ENCODE results near the gene TPSG1.
"Not testable (repeated sequence)": the region's sequence is repeated elsewhere in the genome, so short reads cannot be mapped to it uniquely, and the experiment has no call there.

TPSG1 gene

GRCh38 chr16:1247903-1248537 is 23.0 kb upstream of the TPSG1 start:
- not testable (repeated sequence) for H3K4me3 ChIP-seq (ENCODE audit: low read depth, low read length, poor library complexity, severe bottlenecking); H2AFZ ChIP-seq (ENCODE audit: low read length); H3F3A ChIP-seq (ENCODE audit: insufficient read depth, low read length); H3K9ac ChIP-seq (ENCODE audit: low read length); H3K79me2 ChIP-seq (ENCODE audit: insufficient read depth, low read length); H3K27ac ChIP-seq (ENCODE audit: low read depth, low read length, poor library complexity, severe bottlenecking); H3K9me3 ChIP-seq (ENCODE audit: low read length); H3K27me3 ChIP-seq (ENCODE audit: insufficient read depth, low read length); H3K9me2 ChIP-seq (ENCODE audit: low read depth, low read length); H4K20me1 ChIP-seq (ENCODE audit: insufficient read depth, low read length); H3K4me1 ChIP-seq (ENCODE audit: insufficient read depth, low read length, severe bottlenecking); H3K36me3 ChIP-seq (ENCODE audit: insufficient read depth, low read length); H3K4me2 ChIP-seq (ENCODE audit: low read length)

DNA sequence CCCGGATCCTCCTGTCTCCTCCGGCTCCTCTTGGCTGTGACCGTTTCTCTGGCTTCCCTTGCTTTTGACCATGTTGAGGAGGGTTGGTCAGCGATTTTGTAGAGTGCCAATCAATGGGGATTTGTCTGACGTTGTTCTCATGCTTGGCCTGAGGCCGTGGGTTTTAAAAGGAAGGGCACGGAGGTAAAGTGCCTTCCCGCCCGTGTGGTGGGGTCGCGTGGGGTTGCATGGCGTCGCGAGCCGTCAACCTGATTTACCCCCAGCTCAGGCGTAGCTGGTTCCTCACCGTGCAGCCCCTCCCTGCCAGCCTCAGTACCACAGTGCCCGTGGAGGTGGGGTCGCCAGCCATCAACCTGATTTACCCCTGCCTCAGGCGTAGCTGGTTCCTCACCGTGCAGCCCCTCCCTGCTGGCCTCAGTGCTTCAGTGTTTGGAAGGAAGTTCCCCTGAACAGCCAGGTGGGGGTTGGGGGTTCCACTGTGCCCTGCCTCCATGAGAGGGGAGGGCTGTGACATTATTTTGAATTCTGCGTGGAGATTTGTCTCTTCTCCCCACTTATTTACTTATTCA is 20.5 kb upstream of the TPSG1 start:
- no peak overlapping the region for H3K27ac ChIP-seq (ENCODE audit: low read depth, low read length, poor library complexity, severe bottlenecking)
- no peaks in the 10 kb centered on the region for H4K20me1 ChIP-seq (ENCODE audit: insufficient read depth, low read length)
- H3K4me3 ChIP-seq (ENCODE audit: low read depth, low read length, poor library complexity, severe bottlenecking) = no peak overlapping the region
- H3F3A ChIP-seq (ENCODE audit: insufficient read depth, low read length) = no peaks in the 10 kb centered on the region
- no peaks in the 10 kb centered on the region for H3K9me2 ChIP-seq (ENCODE audit: low read depth, low read length)
- no peaks in the 10 kb centered on the region; the same call in 1 of the 2 replicates for H3K27me3 ChIP-seq (ENCODE audit: insufficient read depth, low read length)
- no peaks in the 10 kb centered on the region for H3K79me2 ChIP-seq (ENCODE audit: insufficient read depth, low read length)
- no peaks in the 10 kb centered on the region for H3K4me1 ChIP-seq (ENCODE audit: insufficient read depth, low read length, severe bottlenecking)
- no peak overlapping the region for H2AFZ ChIP-seq (ENCODE audit: low read length)
- no peak overlapping the region for H3K4me2 ChIP-seq (ENCODE audit: low read length)
- no peak overlapping the region for H3K9ac ChIP-seq (ENCODE audit: low read length)
- no peak for TF ChIP-seq EZH2 (IDR thresholded peaks at IDR 0.05; ENCODE audit: borderline replicate concordance, low read length)
- TF ChIP-seq, protein P1, sequence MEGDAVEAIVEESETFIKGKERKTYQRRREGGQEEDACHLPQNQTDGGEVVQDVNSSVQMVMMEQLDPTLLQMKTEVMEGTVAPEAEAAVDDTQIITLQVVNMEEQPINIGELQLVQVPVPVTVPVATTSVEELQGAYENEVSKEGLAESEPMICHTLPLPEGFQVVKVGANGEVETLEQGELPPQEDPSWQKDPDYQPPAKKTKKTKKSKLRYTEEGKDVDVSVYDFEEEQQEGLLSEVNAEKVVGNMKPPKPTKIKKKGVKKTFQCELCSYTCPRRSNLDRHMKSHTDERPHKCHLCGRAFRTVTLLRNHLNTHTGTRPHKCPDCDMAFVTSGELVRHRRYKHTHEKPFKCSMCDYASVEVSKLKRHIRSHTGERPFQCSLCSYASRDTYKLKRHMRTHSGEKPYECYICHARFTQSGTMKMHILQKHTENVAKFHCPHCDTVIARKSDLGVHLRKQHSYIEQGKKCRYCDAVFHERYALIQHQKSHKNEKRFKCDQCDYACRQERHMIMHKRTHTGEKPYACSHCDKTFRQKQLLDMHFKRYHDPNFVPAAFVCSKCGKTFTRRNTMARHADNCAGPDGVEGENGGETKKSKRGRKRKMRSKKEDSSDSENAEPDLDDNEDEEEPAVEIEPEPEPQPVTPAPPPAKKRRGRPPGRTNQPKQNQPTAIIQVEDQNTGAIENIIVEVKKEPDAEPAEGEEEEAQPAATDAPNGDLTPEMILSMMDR (IDR thresholded peaks at IDR 0.05; ENCODE audit: low read length) = no peak
- no peaks in the 10 kb centered on the region for H3K9me3 ChIP-seq (ENCODE audit: low read length)
- H3K36me3 ChIP-seq (ENCODE audit: insufficient read depth, low read length) = no peaks in the 10 kb centered on the region

DNA sequence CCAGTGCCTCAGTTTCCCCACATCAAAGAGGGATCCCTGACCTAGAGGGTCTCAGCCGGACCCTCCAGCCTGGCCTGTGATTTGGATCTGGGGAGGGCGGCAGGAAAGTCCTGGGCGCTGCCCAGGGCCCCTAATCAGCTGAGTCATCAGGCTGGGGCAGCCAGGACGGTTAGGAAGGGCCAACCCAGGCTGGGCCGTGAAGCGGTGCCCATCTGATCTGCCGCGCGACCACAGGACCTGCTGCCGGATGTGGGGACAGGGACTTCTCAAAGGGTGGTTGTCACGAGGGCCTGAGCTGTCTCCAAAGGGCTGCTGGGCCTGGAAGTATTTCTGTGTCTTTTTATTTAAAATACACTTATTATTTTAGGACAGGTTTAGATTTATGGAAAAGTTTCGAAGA is 19.8 kb upstream of the TPSG1 start:
- Histone ChIP-seq H2AFZ (ENCODE audit: low read length) (no peak overlapping the region), H3F3A (ENCODE audit: insufficient read depth, low read length) (no peaks in the 10 kb centered on the region), H3K9ac (ENCODE audit: low read length) (no peak overlapping the region), H3K4me3 (ENCODE audit: low read depth, low read length, poor library complexity, severe bottlenecking) (no peak overlapping the region), H3K4me2 (ENCODE audit: low read length) (no peak overlapping the region), H3K4me1 (ENCODE audit: insufficient read depth, low read length, severe bottlenecking) (no peaks in the 10 kb centered on the region), H3K9me2 (ENCODE audit: low read depth, low read length) (no peaks in the 10 kb centered on the region), H3K79me2 (ENCODE audit: insufficient read depth, low read length) (no peaks in the 10 kb centered on the region), H4K20me1 (ENCODE audit: insufficient read depth, low read length) (no peaks in the 10 kb centered on the region), H3K9me3 (ENCODE audit: low read length) (no peaks in the 10 kb centered on the region), H3K27me3 (ENCODE audit: insufficient read depth, low read length) (no peaks in the 10 kb centered on the region; the same call in 1 of the 2 replicates), H3K27ac (ENCODE audit: low read depth, low read length, poor library complexity, severe bottlenecking) (no peak overlapping the region), H3K36me3 (ENCODE audit: insufficient read depth, low read length) (no peaks in the 10 kb centered on the region)
- no peak for TF ChIP-seq EZH2 (IDR thresholded peaks at IDR 0.05; ENCODE audit: borderline replicate concordance, low read length)
- TF ChIP-seq, protein P1 (IDR thresholded peaks at IDR 0.05; ENCODE audit: low read length) = no peak

DNA sequence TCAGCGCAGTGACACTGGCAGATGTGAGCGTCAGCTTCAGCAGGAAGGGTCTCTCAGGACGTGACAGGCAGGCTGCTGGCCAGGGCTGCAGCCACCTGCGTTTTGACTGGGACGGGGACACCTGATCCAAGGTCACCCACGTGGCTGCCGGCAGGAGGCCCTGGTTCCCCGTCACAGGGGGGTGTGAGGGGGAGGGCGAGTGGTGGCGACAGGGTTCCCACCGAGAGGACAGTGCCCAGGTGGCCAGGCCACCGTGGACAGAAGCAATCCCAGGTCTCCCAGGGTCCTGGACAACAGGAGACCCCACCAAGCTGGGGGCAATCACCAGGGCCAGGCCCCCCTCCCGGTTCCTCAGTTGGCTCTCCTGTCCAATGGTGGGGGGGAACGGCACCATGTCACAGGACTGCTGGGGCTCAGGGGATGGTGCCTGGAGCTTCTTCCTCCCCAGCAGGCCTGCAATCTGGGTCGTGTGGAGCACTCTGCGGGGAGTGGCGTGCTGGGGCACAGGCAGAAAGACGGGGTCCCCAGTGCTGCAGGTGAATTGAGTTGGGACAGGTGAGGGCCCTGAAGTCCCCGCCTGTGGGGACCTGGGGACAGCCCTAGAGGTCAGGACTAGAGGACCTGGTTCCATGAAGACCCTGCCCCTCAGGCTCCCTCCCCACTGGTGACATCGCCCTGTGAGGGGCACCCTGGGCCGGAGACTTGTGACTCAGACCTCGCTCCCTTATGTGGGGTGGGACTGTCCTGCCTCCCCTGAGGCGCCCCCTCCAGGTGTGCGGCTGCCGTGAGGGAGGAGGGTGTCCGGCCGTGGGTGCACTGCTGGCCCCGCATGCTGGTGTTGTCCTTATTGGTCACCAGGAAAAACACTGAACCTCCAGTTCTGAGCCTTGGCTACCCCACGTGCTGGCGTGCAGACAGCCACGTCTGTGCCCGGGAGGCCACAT is 19.1 kb upstream of the TPSG1 start:
- not testable (repeated sequence) for H3K9ac ChIP-seq (ENCODE audit: low read length); H4K20me1 ChIP-seq (ENCODE audit: insufficient read depth, low read length); H3F3A ChIP-seq (ENCODE audit: insufficient read depth, low read length); H3K79me2 ChIP-seq (ENCODE audit: insufficient read depth, low read length); H3K4me3 ChIP-seq (ENCODE audit: low read depth, low read length, poor library complexity, severe bottlenecking); H3K9me2 ChIP-seq (ENCODE audit: low read depth, low read length); H3K27ac ChIP-seq (ENCODE audit: low read depth, low read length, poor library complexity, severe bottlenecking); H3K27me3 ChIP-seq (ENCODE audit: insufficient read depth, low read length); H2AFZ ChIP-seq (ENCODE audit: low read length); H3K9me3 ChIP-seq (ENCODE audit: low read length); H3K4me2 ChIP-seq (ENCODE audit: low read length); H3K4me1 ChIP-seq (ENCODE audit: insufficient read depth, low read length, severe bottlenecking); H3K36me3 ChIP-seq (ENCODE audit: insufficient read depth, low read length)

GRCh38 chr16:1243363-1243762 is 18.3 kb upstream of the TPSG1 start:
- not testable (repeated sequence) for H4K20me1 ChIP-seq (ENCODE audit: insufficient read depth, low read length); H3K4me2 ChIP-seq (ENCODE audit: low read length); H3K79me2 ChIP-seq (ENCODE audit: insufficient read depth, low read length); H3K36me3 ChIP-seq (ENCODE audit: insufficient read depth, low read length); H3K27ac ChIP-seq (ENCODE audit: low read depth, low read length, poor library complexity, severe bottlenecking); H2AFZ ChIP-seq (ENCODE audit: low read length); H3K9me2 ChIP-seq (ENCODE audit: low read depth, low read length); H3K27me3 ChIP-seq (ENCODE audit: insufficient read depth, low read length); H3F3A ChIP-seq (ENCODE audit: insufficient read depth, low read length); H3K9me3 ChIP-seq (ENCODE audit: low read length); H3K4me1 ChIP-seq (ENCODE audit: insufficient read depth, low read length, severe bottlenecking); H3K4me3 ChIP-seq (ENCODE audit: low read depth, low read length, poor library complexity, severe bottlenecking); H3K9ac ChIP-seq (ENCODE audit: low read length)
